ENCODE data around the gene PFN4.
"Not testable (repeated sequence)": the region's sequence is repeated elsewhere in the genome, so short reads cannot be mapped to it uniquely, and the experiment has no call there.

The PFN4 gene

GRCh38 chr2:24115057-24115456 is 8.1 kb downstream of the PFN4 start:
- H3K27me3 ChIP-seq (replicated peaks; ENCODE audit: insufficient read depth, low read length) = no peaks in the 10 kb centered on the region
- no peaks in the 10 kb centered on the region for H3F3A ChIP-seq (ENCODE audit: insufficient read depth, low read length)
- H3K9me3 ChIP-seq (replicated peaks; ENCODE audit: insufficient read depth, low read length) = no peaks in the 10 kb centered on the region
- H3K4me2 ChIP-seq (ENCODE audit: low read depth, low read length) = no peak overlapping the region
- no peaks in the 10 kb centered on the region for H3K36me3 ChIP-seq (replicated peaks; ENCODE audit: insufficient read depth, low read length)
- no peak overlapping the region for H3K9ac ChIP-seq (ENCODE audit: low read length)
- TF ChIP-seq EZH2 (optimal IDR thresholded peaks at IDR 0.05; ENCODE audit: low read depth, low read length) = no peak
- TF ChIP-seq EZH2phosphoT487 (IDR thresholded peaks at IDR 0.05; ENCODE audit: low read length) = no peak
- no peak for TF ChIP-seq CTCF (IDR thresholded peaks at IDR 0.05; ENCODE audit: low read length)
- H3K27ac ChIP-seq (ENCODE audit: low read length) = no peak overlapping the region
- H3K4me1 ChIP-seq (ENCODE audit: low read length) = no peaks in the 10 kb centered on the region
- no peak for DNase-seq
- H2AFZ ChIP-seq (ENCODE audit: low read length) = no peak overlapping the region
- H4K20me1 ChIP-seq (ENCODE audit: insufficient read depth, low read length) = no peaks in the 10 kb centered on the region
- no peaks in the 10 kb centered on the region for H3K79me2 ChIP-seq (ENCODE audit: low read length)
- H3K9me2 ChIP-seq (replicated peaks; ENCODE audit: insufficient read depth, low read length) = no peaks in the 10 kb centered on the region
- no peak overlapping the region for H3K4me3 ChIP-seq (ENCODE audit: low read length)

GRCh38 chr2:24111407-24111901 is 11.7 kb downstream of the PFN4 start:
- no peaks in the 10 kb centered on the region for H3K4me1 ChIP-seq (ENCODE audit: low read length)
- H3K27ac ChIP-seq (ENCODE audit: low read length) = no peak overlapping the region
- no peak overlapping the region for H3K4me2 ChIP-seq (ENCODE audit: low read depth, low read length)
- no peaks in the 10 kb centered on the region for H3K9me2 ChIP-seq (replicated peaks; ENCODE audit: insufficient read depth, low read length)
- no peaks in the 10 kb centered on the region for H3F3A ChIP-seq (ENCODE audit: insufficient read depth, low read length)
- no peak overlapping the region for H3K9ac ChIP-seq (ENCODE audit: low read length)
- H3K36me3 ChIP-seq (replicated peaks; ENCODE audit: insufficient read depth, low read length) = no peaks in the 10 kb centered on the region
- no peak overlapping the region for H2AFZ ChIP-seq (ENCODE audit: low read length)
- no peaks in the 10 kb centered on the region for H3K27me3 ChIP-seq (replicated peaks; ENCODE audit: insufficient read depth, low read length)
- TF ChIP-seq EZH2 (optimal IDR thresholded peaks at IDR 0.05; ENCODE audit: low read depth, low read length) = no peak
- no peak for TF ChIP-seq CTCF (IDR thresholded peaks at IDR 0.05; ENCODE audit: low read length)
- TF ChIP-seq EZH2phosphoT487 (IDR thresholded peaks at IDR 0.05; ENCODE audit: low read length) = no peak
- H3K4me3 ChIP-seq (ENCODE audit: low read length) = no peak overlapping the region
- H4K20me1 ChIP-seq (ENCODE audit: insufficient read depth, low read length) = no peaks in the 10 kb centered on the region
- H3K9me3 ChIP-seq (replicated peaks; ENCODE audit: insufficient read depth, low read length) = no peaks in the 10 kb centered on the region
- no peaks in the 10 kb centered on the region for H3K79me2 ChIP-seq (ENCODE audit: low read length)
- DNase-seq = no peak

- Histone ChIP-seq H3K27ac (ENCODE audit: low read length) (no peak overlapping the region), H3K36me3 (replicated peaks; ENCODE audit: insufficient read depth, low read length) (no peaks in the 10 kb centered on the region), H3K9ac (ENCODE audit: low read length) (no peak overlapping the region), H3K4me3 (ENCODE audit: low read length) (no peak overlapping the region), H4K20me1 (ENCODE audit: insufficient read depth, low read length) (no peaks in the 10 kb centered on the region), H3F3A (ENCODE audit: insufficient read depth, low read length) (no peaks in the 10 kb centered on the region), H3K27me3 (replicated peaks; ENCODE audit: insufficient read depth, low read length) (no peaks in the 10 kb centered on the region), H3K4me1 (ENCODE audit: low read length) (no peaks in the 10 kb centered on the region), H3K9me3 (replicated peaks; ENCODE audit: insufficient read depth, low read length) (no peaks in the 10 kb centered on the region), H2AFZ (ENCODE audit: low read length) (no peak overlapping the region), H3K4me2 (ENCODE audit: low read depth, low read length) (no peak overlapping the region), H3K79me2 (ENCODE audit: low read length) (no peaks in the 10 kb centered on the region), H3K9me2 (replicated peaks; ENCODE audit: insufficient read depth, low read length) (no peaks in the 10 kb centered on the region)
- no peak for DNase-seq
- no peak for TF ChIP-seq EZH2 (optimal IDR thresholded peaks at IDR 0.05; ENCODE audit: low read depth, low read length)
- TF ChIP-seq CTCF (IDR thresholded peaks at IDR 0.05; ENCODE audit: low read length) = no peak
- TF ChIP-seq EZH2phosphoT487 (IDR thresholded peaks at IDR 0.05; ENCODE audit: low read length) = no peak
Observed at GRCh38 chr2:24110660-24111303, 12.4 kb downstream of the PFN4 start.

- not testable (repeated sequence) for H3K4me2 ChIP-seq (ENCODE audit: low read depth, low read length); H3K4me3 ChIP-seq (ENCODE audit: low read length); H3K27ac ChIP-seq (ENCODE audit: low read length); DNase-seq; H3K9ac ChIP-seq (ENCODE audit: low read length); H3K36me3 ChIP-seq (replicated peaks; ENCODE audit: insufficient read depth, low read length); H3K79me2 ChIP-seq (ENCODE audit: low read length); H2AFZ ChIP-seq (ENCODE audit: low read length); H3K27me3 ChIP-seq (replicated peaks; ENCODE audit: insufficient read depth, low read length); H3K4me1 ChIP-seq (ENCODE audit: low read length); H3F3A ChIP-seq (ENCODE audit: insufficient read depth, low read length); H4K20me1 ChIP-seq (ENCODE audit: insufficient read depth, low read length); H3K9me2 ChIP-seq (replicated peaks; ENCODE audit: insufficient read depth, low read length); H3K9me3 ChIP-seq (replicated peaks; ENCODE audit: insufficient read depth, low read length)
Observed at GRCh38 chr2:24109431-24109830, 13.7 kb downstream of the PFN4 start.

Measured in MM.1S (cell line).